HUES6 (cell line): ENCODE results near the gene CADM2.

Experiments
- H3K27ac ChIP-seq: 2 replicates; pipeline ENCODE4 v1.7.0; 2013; ENCODE audit warnings: low read depth, mild to moderate bottlenecking, low read length, inconsistent platforms
- H3K27me3 ChIP-seq: 2 replicates; pipeline ENCODE4 v1.6.1; 2013; ENCODE audit warnings: low read length; ENCODE audit not compliant: control insufficient read depth, insufficient read depth
- H3K36me3 ChIP-seq: 2 replicates; pipeline ENCODE4 v1.6.1; 2013; ENCODE audit warnings: low read length; ENCODE audit not compliant: control insufficient read depth, insufficient read depth
- H3K4me1 ChIP-seq: 2 replicates; pipeline ENCODE4 v1.6.1; 2013; ENCODE audit warnings: low read length; ENCODE audit not compliant: control insufficient read depth, insufficient read depth
- H3K4me3 ChIP-seq: 2 replicates; pipeline ENCODE4 v1.5.1; 2013; ENCODE audit warnings: low read depth, low read length
- H3K9ac ChIP-seq: one replicate; pipeline ENCODE4 v1.6.1; 2013; ENCODE audit warnings: mild to moderate bottlenecking, low read length
- H3K9me3 ChIP-seq: 2 replicates; pipeline ENCODE4 v1.6.1; 2013; ENCODE audit warnings: low read depth, low read length; ENCODE audit not compliant: control insufficient read depth, insufficient read depth

CADM2 gene

DNA sequence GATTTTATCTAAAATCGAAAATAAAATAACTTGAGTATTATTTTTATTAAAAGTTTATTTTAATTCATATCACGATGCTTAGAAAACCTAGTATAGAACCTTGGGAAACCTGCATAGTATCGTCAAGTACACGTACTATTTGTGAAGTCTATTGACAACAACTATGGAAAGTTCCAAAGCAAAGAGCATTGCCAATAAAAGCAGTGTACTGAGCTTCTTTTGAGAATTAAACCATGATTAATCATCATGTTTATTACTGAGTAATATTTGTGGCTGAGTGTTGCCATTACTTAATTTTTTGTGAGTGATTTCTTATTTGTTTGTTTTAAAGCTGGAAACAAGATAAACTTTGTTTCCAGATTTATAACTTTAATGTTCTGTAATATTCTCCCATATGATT lies 674.1 kb downstream of the CADM2 start:
- H3K27ac ChIP-seq: no peak overlapping the region
- H3K9me3 ChIP-seq: no peaks in the 10 kb centered on the region
- no peak overlapping the region for H3K4me3 ChIP-seq
- H3K27me3 ChIP-seq: no peaks in the 10 kb centered on the region
- no peaks in the 10 kb centered on the region for H3K36me3 ChIP-seq
- H3K4me1 ChIP-seq: peaks cover 1% of the 10 kb centered on the region; the same call in 1 of the 2 replicates
- H3K9ac ChIP-seq: no peak overlapping the region

DNA sequence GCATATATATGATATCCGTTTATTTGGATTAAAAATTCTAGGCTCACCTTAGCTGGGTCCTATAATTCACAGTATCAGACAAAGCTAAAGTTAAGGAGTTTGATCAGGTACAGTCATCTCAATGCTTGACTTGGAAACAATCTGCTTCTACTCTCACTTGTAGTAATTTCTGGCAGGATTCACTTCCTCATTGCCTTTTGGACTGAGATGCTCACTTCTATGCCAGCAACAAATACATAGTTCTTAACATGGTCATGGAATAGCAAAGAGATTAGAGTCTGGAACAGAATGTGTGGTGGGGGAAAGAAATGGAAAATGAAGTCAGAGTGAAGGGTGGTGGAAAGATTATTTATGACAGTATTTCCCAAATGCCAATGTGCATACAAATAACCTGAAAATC lies 693.6 kb downstream of the CADM2 start:
- no peaks in the 10 kb centered on the region for H3K36me3 ChIP-seq
- H3K4me1 ChIP-seq: no peaks in the 10 kb centered on the region
- no peaks in the 10 kb centered on the region for H3K27me3 ChIP-seq
- no peak overlapping the region for H3K9ac ChIP-seq
- no peak overlapping the region for H3K4me3 ChIP-seq
- H3K9me3 ChIP-seq: no peaks in the 10 kb centered on the region
- no peak overlapping the region for H3K27ac ChIP-seq

DNA sequence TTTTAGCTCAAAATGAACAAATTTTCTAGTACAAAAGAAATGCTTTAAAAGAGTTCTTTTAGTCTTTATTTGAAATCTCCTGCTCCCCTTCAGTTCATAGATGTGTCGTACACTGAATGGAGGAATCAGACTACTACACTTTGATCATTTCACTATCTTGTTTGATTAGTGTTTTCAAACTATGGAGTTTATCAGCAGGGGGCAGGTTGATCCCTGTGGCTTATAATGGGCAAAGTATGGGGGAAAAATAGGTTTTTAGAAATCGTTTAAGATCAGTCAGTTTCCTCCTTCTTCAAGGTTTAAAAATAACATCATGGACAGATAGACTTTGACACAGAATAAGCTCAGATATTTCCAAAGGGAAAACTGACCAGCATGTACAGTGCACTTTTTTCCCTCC lies 701.7 kb downstream of the CADM2 start:
- H3K27me3 ChIP-seq: no peaks in the 10 kb centered on the region
- no peak overlapping the region for H3K27ac ChIP-seq
- H3K4me3 ChIP-seq: no peak overlapping the region
- no peak overlapping the region for H3K9ac ChIP-seq
- no peaks in the 10 kb centered on the region for H3K4me1 ChIP-seq
- H3K9me3 ChIP-seq: no peaks in the 10 kb centered on the region
- H3K36me3 ChIP-seq: no peaks in the 10 kb centered on the region

- H3K36me3 ChIP-seq: no peaks in the 10 kb centered on the region
- no peak overlapping the region for H3K4me3 ChIP-seq
Measured at GRCh38 chr3:85662462-85662861, 703.7 kb downstream of the CADM2 start.

DNA sequence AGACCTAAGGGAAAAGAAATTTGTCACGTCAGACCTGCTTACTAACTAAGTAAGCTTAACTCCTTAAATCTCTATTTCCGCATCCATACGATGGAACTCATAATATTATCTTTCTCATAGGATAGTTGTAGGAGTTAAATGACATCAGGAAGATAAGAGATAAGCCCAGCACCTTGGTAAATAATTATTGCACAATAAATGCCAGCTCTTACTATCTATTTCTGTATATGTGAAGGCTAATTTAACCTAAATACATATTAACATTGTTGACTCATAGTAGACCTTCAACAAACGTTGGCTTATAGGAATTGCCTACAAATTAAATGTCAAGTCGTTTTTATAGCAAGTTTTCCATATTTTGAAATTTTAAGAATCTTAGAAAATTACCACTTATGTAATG lies 709.0 kb downstream of the CADM2 start:
- Histone ChIP-seq H3K9me3 (no peaks in the 10 kb centered on the region), H3K4me1 (no peaks in the 10 kb centered on the region), H3K36me3 (no peaks in the 10 kb centered on the region), H3K27me3 (no peaks in the 10 kb centered on the region), H3K9ac (no peak overlapping the region), H3K4me3 (no peak overlapping the region), H3K27ac (no peak overlapping the region)

More at GRCh38 chr3:85662462-85662861, 703.7 kb downstream of the CADM2 start:
- Histone ChIP-seq H3K27ac (no peak overlapping the region), H3K9me3 (no peaks in the 10 kb centered on the region), H3K4me1 (no peaks in the 10 kb centered on the region), H3K9ac (no peak overlapping the region), H3K27me3 (no peaks in the 10 kb centered on the region)

- no peak overlapping the region for H3K4me3 ChIP-seq
- H3K9me3 ChIP-seq: no peaks in the 10 kb centered on the region
- no peaks in the 10 kb centered on the region for H3K36me3 ChIP-seq
- no peak overlapping the region for H3K27ac ChIP-seq
- no peaks in the 10 kb centered on the region for H3K4me1 ChIP-seq
- no peak overlapping the region for H3K9ac ChIP-seq
- no peaks in the 10 kb centered on the region for H3K27me3 ChIP-seq
Measured at GRCh38 chr3:85670634-85671205, 711.9 kb downstream of the CADM2 start.

- Histone ChIP-seq H3K4me3 (no peak overlapping the region), H3K4me1 (no peaks in the 10 kb centered on the region)
Measured at GRCh38 chr3:85672761-85673160, 714.0 kb downstream of the CADM2 start.

GRCh38 chr3:85678713-85679112 lies 719.9 kb downstream of the CADM2 start:
- no peak overlapping the region for H3K4me3 ChIP-seq
- no peaks in the 10 kb centered on the region for H3K36me3 ChIP-seq
- H3K9me3 ChIP-seq: no peaks in the 10 kb centered on the region
- no peak overlapping the region for H3K27ac ChIP-seq
- no peaks in the 10 kb centered on the region for H3K27me3 ChIP-seq
- H3K4me1 ChIP-seq: no peaks in the 10 kb centered on the region
- no peak overlapping the region for H3K9ac ChIP-seq

More at GRCh38 chr3:85672761-85673160, 714.0 kb downstream of the CADM2 start:
- H3K9ac ChIP-seq: no peak overlapping the region
- no peak overlapping the region for H3K27ac ChIP-seq
- no peaks in the 10 kb centered on the region for H3K27me3 ChIP-seq
- H3K9me3 ChIP-seq: no peaks in the 10 kb centered on the region
- H3K36me3 ChIP-seq: no peaks in the 10 kb centered on the region

DNA sequence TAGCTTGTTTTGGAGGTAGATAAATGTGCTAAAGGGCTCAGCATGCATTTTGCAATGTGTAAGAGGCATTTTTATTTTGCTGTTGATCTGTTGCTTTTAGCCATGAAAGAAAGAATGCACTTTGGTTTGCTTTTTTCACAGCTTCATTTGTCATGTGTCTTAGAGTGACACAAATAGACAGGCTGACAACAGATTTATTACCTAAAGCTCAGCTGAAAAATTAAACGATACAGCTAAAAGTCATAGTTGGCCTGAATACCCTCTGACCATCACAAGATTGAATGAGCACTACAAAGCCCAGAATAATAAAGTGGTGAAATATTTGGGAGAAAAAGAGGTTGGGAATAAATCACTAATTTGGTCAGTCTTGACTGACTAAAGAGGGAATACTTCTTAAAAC lies 723.1 kb downstream of the CADM2 start:
- H3K36me3 ChIP-seq: no peaks in the 10 kb centered on the region
- H3K9me3 ChIP-seq: no peaks in the 10 kb centered on the region
- H3K4me3 ChIP-seq: no peak overlapping the region
- no peaks in the 10 kb centered on the region for H3K4me1 ChIP-seq
- H3K9ac ChIP-seq: no peak overlapping the region
- H3K27me3 ChIP-seq: no peaks in the 10 kb centered on the region
- H3K27ac ChIP-seq: no peak overlapping the region

- H3K9ac ChIP-seq: no peak overlapping the region
- no peaks in the 10 kb centered on the region for H3K36me3 ChIP-seq
- no peaks in the 10 kb centered on the region for H3K4me1 ChIP-seq
- H3K27me3 ChIP-seq: no peaks in the 10 kb centered on the region
- H3K4me3 ChIP-seq: no peak overlapping the region
- no peak overlapping the region for H3K27ac ChIP-seq
- H3K9me3 ChIP-seq: no peaks in the 10 kb centered on the region
Measured at GRCh38 chr3:85691196-85691595, 732.4 kb downstream of the CADM2 start.

DNA sequence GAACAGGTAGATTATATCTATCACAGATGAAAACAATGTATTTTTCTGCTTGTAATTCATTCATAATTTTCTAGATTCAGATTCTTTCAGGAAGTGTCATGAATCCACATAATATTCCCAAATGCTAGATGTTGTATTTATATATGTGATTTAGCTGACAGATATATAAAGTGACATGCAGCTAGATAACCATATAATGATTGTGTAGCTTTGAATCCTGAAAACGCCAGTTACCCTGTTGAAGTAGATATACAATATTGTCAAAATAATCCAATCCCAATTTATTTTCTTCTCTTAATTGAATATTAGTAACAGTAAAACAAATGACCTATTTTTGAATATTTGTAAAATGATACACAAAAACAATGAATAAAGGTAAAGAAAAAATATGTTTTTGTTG lies 738.4 kb downstream of the CADM2 start:
- Histone ChIP-seq H3K36me3 (no peaks in the 10 kb centered on the region), H3K9ac (no peak overlapping the region), H3K4me1 (no peaks in the 10 kb centered on the region), H3K27ac (no peak overlapping the region), H3K4me3 (no peak overlapping the region), H3K9me3 (peaks cover 21% of the 10 kb centered on the region), H3K27me3 (no peaks in the 10 kb centered on the region)

- no peaks in the 10 kb centered on the region for H3K36me3 ChIP-seq
- no peak overlapping the region for H3K9ac ChIP-seq
- H3K27me3 ChIP-seq: no peaks in the 10 kb centered on the region
- 0 out of 2 replicates have a peak, but pooled peaks cover 1% of the 10 kb centered on the region for H3K9me3 ChIP-seq
- no peak overlapping the region for H3K27ac ChIP-seq
- peaks cover 17% of the 10 kb centered on the region for H3K4me1 ChIP-seq
- H3K4me3 ChIP-seq: no peak overlapping the region
Measured at GRCh38 chr3:85706130-85706529, 747.3 kb downstream of the CADM2 start.
